Forelimb muscle (tissue), 1 donor: Measurements from ENCODE around the gene TRMT1. TPM values are rescaled to one million over a fixed set of nuclear protein-coding genes. Genes with fewer than 3 reads are reported as not detected.
"Not testable (repeated sequence)": the region's sequence is repeated elsewhere in the genome, so short reads cannot be mapped to it uniquely, and the experiment has no call there.

Experiments used
- DNase-seq: peaks from one replicate; pipeline ENCODE4 v3.0.0-alpha.2; 2013; ENCODE audit warnings: low read depth
- polyA plus RNA-seq: library from polyadenylated mRNA; unstranded; fragments of 120-200 nt; gene quantifications from one replicate; pipeline ENCODE4 v1.2.1, GENCODE V29; 2013; ENCODE audit not compliant: insufficient read length

TRMT1 gene
- polyA plus RNA-seq, 1 donor = 24.1 TPM

DNA sequence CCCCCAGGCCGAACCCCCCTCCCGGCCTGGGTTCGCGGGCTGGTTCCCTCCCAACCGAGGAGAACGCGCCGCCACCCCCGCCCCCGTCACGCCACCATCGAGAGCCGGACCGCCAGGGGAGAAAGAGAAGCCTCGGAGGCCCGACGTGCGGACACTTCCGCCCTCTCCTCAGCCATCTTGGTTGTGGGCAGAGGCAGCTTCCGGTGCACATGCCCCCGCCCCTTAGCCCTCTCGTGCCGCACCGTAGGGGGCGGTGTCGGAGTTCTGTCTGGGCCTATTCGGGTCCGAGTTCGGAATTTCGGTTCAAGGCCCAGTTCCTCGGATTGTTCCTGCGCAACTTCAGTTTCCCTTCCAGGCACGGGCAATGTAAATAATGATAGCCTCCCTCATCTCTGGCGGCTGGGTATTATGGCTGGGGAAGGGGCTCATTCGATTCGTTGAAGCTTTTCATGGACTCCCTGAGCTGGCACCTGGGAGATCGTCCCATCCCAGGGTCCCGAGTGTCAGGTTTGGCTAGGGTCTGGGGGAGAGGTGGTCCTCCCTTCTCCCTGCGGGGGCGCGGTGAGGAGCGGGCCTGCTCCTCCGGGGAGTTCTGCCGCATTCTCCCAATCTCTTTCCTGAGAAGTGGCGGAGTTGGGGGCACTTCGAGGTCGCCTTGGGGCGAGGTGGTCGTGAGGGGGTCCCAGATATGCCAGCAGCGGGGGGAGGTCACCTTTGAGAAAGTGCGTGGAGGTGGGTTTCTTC is 33.8 kb upstream of the TRMT1 start, which contains the start of the genes IER2 and STX10:
IER2 (plus strand) TSS at position 225 of the 744 bp plus-strand sequence. CDS start 2,776 bp downstream, outside the sequence.
STX10 (minus strand) TSS at position 189 of the 744 bp plus-strand sequence. CDS start 202 bp downstream, outside the sequence.
- DNase-seq = no peak

DNA sequence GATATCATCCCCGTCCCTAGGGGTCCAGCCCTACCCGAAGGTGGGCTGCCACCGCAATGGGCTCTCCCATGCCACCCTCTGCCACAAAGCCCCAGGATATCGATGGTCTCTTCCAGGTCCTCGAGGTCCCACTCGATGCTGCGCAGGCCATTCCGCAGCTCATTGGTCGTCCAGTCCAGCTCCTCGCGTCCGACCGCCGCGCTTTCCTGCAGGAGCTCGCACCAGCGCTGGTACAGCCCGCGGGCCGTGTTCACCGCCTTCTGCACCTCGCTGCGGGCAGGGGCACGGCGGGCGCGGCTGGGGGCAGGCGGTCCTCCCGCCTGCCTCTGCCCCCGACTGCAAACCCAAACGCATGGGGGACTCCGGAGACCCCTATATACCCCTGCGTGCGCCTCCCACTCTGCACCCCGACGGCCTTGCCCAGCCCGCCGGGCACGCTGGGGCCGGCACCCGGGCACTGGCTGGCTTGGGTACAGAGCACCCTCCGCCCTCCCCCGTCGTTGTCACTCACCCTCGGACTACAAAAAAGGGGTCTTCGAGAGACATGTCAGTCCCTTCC is 33.2 kb upstream of the TRMT1 start:
- no peak for DNase-seq

DNA sequence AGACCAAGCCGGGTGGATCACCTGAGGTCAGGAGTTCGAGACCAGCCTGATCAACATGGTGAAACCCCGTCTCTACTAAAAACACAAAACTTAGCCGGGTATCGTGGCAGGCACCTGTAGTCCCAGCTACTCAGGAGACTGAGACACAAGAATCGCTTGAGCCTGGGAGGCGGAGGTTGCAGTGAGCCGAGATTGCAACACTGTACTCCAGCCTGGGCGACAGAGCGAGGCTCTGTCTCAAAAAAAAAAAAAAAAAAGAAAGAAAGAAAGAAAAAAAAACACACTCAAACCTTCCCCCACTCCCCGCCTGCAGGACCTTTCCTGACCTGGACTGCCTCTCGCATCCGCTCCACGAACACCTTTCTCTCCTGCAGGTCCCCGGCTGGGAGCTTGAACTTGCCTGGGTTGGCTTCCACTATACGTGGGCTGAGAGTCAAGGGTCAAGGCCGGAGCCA is 32.7 kb upstream of the TRMT1 start:
- DNase-seq = not testable (repeated sequence)

DNA sequence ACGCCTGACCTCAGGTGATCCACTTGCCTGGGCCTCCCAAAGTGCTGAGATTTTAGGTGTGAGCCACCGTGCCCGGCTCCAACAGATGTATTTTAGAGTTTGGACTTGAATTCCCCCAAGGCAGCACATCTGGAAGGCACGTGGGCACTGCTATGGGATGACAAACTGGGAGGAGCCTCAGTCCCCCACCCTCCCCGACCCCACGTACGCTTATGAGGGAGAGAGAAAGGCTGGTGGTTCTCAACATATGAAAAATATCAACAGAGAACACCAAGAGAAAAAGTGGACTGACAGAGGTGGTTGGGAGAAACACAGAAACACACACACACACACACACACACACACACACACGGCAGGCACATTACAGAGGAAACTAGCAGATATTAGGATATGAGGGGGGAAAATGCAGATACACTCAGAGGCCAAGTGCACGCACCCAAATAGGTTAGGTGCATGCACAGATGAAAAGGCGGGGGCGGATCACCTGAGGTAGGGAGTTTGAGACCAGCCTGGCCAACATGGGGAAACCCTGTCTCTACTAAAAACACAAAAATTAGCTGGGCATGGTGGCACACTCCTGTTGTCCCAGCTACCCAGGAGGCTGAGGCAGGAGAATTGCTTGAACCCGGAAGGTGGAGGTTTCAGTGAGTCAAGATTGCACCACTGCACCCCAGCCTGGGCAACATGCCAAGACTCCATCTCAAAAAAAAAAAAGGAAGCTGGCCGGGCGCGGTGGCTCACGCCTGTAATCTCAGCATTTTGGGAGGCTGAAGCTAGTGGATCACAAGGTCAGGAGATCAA is 30.4 kb upstream of the TRMT1 start:
- DNase-seq = no peak

DNA sequence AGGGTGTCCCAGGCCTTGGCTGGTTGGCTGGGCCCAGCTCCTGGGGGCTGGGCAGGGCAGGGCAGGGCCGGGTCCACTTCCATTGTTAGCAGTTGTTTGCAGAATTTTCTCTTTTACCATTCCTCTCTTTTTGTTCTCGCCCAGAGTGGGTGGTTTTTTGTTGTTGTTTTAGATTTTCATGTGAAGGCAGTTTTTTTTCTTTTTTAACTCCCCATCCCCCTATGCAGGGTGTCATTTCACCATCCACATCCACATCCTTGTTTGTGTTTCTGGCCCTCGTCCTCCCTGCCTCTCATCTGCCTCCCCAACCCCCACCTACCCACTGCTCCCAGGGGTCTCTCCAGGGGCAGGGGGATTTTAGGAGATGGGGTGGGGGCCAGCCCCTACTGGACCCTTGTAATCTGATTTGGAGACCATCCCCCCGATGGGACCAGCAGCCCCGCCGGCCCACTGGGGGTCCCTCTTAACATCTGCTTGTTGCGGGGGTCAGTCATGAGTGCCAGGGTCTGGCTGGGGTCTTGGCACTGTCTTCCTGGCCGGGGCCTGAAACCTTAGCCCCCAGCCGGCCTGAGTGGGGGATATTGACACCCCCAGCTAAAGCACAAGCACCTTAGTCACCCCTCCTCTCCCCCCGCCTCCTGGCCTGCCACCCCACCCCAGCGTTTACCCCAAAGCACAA is 23.2 kb upstream of the TRMT1 start:
- no peak for DNase-seq

DNA sequence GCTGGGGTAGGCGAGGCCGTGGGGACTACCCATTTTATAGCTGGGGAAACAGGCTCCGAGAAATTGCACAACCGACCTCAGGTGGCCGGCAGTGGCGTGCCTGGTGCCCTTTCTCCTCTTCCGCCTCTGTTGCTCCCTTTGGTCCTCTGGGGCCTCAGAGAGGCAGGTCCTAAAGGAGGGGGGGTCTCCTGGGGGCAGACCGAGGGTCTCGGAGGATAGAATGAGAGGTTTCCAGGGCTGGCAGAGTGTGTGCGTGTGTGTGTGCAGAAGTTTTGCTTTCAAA is 22.3 kb upstream of the TRMT1 start:
- DNase-seq = no peak

DNA sequence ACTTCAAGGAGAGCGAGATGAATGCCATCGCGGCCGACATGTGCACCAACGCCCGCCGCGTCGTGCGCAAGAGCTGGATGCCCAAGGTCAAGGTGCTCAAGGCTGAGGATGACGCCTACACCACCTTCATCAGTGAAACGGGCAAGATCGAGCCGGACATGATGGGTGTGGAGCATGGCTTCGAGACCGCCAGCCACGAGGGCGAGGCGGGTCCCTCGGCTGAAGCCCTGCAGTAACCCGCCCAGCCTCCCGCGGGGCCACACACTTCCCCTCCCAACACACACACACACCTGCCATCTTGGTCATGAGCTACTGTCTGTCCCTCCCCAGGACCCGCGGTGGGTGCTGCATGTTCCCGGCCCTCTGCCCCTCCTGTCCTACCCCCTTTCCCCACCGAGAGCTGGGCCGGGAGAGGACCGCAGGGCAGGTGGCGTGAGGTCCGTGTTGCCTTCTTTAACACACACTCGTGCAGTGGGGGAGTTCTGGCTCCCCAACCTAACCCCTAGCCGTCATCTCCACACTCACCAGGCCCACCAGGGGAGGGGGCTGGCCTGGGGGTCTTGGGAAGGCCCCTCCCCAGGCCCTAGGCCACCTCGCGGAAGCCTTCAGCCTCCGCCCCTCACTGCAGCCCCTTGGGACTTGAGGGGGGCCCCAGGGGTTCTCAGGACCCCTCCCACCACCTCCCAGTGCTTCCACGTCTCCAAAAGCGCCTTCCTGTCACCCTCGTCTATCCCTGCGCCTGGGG is 21.8 kb upstream of the TRMT1 start:
- DNase-seq = no peak

DNA sequence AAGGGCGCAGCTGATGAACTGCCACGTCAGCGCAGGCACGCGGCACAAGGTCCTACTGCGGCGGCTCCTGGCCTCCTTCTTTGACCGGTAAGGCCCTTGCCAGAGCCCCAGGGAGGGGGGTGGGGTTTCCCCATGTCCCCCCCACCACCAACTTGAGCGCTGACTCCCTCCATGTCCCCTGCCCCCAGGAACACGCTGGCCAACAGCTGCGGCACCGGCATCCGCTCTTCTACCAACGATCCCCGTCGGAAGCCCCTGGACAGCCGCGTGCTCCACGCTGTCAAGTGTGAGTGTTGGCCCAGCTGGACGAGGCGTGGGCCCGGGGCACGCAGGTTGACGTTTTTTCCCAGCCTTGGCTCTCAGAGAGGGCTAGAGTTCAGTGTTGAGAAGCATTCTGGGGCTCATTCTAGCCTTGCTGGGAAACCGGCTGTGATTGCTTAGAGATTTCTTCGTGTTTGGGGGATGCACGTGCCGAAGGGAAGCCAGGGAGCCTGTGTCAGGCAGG is 20.8 kb upstream of the TRMT1 start:
- no peak for DNase-seq

DNA sequence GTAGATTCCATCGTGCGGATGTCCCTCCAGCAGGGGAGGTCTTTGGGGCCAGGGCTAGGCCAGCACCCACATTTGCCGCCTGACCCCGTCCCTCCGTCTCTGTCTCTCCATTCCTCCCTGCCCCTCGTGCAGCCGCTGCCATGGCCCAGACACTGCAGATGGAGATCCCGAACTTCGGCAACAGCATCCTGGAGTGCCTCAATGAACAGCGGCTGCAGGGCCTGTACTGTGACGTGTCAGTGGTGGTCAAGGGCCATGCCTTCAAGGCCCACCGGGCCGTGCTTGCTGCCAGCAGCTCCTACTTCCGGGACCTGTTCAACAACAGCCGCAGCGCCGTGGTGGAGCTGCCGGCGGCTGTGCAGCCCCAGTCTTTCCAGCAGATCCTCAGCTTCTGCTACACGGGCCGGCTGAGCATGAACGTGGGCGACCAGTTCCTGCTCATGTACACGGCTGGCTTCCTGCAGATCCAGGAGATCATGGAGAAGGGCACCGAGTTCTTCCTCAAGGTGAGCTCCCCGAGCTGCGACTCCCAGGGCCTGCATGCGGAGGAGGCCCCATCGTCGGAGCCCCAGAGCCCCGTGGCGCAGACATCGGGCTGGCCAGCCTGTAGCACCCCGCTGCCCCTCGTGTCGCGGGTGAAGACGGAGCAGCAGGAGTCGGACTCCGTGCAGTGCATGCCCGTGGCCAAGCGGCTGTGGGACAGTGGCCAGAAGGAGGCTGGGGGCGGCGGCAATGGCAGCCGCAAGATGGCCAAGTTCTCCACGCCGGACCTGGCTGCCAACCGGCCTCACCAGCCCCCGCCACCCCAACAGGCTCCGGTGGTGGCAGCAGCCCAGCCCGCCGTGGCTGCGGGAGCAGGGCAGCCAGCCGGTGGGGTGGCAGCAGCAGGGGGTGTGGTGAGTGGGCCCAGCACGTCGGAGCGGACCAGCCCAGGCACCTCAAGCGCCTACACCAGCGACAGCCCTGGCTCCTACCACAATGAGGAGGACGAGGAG is 18.8 kb upstream of the TRMT1 start:
- no peak for DNase-seq

DNA sequence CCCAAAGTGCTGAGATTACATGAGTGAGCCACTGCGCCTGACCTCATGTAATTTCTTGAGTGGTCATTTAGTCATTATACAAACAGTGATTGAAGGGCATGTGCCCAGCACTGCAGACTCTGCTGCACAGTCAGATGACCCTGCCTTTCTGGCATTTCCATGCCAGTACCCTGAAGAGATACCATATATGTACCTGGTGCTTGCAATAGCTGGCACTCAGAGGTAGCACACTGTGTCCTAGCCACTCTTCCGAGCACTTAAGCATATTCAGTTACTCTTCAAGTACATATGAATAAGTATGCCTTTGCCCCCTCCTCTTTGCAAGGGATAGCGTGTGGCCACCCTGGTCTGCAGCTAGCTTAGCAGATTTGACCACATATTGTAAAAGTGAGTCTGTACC is 18.1 kb upstream of the TRMT1 start:
- no peak for DNase-seq

DNA sequence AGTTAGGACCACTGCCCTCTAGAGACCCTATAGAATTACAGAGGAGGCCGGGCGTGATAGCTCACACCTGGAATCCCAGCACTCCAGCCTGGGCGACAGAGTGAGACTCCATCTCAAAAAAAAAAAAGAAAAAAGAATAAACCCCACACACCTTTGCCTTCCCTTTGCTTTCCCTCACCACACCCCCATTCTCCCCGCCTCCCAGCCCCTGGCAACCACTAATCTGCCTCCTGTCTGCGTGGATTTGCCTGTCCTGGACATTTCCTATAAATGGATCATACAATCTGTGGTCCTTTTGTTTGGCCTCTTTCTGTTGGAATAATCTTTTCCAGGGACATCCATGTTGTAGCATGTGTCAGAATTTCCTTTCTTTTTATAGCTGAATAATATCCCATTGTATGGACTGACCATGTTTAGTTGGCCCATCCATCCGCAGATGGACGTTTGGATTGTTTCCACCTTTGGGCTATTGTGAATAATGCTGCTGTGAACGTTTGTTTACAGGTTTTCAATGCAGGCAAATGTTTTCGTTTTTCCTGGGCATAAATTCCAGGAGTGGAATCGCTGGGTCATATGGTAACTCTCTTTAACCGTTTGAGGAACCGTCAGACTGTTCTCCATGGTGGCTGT is 16.8 kb upstream of the TRMT1 start:
- no peak for DNase-seq

DNA sequence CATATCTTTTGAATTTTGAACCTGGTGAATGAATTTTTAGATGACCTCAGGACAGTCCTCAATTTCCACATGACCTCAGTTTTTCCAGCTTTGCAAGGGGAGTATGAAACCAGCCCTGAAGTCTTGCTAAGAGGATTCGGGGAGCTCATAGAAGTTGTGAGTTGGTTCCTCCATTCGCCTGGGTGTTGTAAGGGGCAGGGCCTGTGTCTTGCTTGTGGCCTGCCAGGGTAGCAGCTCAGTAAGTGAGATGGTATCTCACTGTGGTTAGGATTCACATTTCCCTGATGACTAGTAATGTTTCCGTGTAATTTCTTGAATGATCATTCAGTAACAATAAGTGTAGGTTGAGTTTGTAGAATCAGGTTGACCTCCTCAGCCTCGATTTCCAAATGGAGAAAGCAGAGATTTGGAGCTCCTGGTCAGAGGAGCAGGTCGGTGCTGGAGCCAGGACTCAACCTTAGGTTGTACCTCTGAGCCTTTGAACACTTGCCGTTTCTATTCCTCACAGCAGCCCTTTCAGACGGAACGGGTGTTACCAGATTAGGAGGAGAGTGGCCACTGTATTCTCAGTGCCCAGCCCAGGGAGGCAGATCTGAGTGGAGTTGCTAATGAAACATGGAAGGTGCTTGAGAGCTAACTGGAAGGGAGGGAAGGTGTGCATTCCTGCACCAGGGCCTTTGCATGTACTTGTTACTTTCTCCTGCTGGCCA is 16.1 kb upstream of the TRMT1 start:
- DNase-seq = no peak

DNA sequence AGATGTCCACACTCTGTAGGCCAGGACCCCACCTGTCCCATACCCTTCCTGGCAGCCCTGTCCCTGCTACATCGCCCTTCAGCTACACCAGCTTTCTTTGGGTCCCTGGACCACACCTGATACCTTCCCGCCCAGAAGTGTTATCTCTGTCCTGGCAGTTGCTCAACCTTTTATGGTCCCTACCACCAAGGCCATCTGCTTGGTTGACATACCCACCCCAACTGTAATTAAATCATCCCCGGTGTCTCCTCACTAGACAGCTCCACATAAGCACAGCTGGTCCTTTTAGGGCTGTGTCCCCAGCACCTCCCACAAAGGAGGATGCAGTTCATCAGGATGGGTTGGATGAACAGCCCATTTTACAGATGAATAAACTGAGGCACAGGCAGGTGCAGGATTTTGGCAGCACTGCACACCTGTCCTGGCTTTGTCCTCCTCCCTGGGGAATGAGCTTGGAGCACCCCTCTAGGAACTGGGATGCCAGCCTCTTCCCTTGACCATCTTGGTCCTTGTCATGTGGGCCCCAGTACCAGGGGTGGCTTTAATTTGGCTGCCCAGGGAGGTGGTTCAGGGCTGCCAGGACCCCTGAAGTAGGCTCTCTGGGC is 14.4 kb upstream of the TRMT1 start:
- no peak for DNase-seq

DNA sequence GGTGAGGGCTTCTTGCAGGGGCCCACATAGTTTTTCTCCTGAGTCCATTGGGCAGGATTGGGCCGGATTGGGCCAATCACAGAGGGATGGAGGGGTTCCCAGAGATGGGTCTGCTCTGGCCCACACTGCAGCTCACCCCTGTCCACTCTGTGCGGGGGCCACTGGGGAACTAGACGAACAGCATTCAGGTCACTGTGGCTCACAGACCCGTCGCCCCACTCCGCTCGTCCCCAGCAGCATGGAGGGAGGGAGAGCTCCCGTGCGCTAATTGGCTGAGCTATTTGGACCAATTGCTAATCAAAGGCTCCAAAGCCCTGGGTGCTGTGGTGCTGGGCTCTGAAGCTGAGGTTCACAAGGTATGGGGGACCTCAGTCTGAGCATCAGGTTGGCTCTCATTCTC is 12.8 kb upstream of the TRMT1 start:
- no peak for DNase-seq

DNA sequence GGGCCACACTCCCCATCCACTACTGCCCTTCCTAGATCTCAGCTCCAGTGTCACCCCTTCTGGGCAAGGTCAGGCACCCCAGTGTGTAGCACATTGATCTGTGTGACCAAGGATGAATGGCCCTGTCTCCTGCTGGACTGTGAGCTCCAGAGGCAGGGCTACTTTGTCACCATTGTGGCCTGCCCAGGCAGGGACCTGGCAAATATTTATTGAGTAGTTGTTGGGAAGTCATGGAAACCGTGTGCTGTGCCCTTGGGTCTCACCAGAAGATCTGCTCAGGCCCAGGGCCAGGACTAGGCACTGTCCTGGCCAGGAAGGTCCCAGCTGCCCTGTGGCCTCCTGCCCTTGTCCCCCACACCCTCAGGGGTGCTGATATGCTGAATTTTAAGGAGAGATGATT is 12.0 kb upstream of the TRMT1 start:
- DNase-seq = no peak

DNA sequence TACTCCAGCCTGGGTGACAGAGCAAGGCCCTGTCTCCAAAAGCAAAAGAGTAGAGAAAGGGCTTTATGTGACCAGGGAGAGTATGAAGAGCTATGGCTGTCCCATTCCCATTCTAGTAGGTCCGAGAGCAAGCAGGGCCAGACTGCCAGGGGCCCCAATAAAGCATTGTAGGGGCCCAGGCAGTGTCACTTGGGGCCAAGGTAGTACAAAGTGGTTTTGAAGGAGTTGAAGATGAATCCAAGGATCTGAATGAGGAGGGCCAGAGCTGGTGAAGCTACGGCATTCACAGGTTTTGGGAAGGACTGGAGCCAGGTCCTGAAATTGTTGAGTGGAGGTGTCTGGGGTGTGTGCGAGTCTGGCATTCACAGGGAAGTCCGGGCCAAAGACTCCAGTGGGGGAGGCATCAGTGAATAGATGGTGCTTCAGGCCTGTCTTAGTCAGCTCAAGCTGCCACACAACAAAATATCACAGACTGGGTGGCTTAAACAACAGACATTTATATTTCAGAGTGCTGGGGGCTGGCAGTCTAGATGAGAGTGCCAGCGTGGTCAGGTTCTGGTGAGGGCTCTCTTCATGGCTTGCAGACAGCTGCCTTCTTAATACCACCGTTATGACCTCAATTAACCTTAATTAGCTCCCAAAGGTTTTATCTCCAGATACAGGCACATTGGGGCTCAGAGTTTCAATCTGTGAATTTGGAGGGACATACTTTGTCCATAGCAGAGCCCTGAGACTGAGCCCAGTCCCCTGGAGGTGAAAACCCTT is 11.5 kb upstream of the TRMT1 start:
- no peak for DNase-seq

DNA sequence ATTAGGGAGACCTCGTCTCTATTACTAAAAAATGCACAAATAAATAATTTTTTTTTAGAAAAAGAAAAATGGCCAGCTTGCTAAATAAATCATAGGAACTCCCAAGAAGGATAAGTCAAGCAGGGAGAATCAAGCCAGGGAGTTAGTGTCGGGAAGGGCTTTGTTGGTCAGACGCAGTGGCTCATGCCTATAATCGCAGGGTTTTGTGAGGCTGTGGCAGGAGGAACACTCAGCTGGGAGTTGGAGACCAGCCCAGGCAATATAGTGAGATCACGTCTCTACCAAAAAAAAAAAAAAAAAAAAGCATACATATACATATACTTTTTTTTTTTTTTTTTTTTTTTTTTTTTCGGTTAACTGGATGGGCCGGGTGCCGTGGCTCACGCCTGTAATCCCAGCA is 10.5 kb upstream of the TRMT1 start:
- DNase-seq = no peak
